ENCODE data around the gene CALCOCO1.
"Not testable (repeated sequence)": the region's sequence is repeated elsewhere in the genome, so short reads cannot be mapped to it uniquely, and the experiment has no call there.

CALCOCO1 gene

DNA sequence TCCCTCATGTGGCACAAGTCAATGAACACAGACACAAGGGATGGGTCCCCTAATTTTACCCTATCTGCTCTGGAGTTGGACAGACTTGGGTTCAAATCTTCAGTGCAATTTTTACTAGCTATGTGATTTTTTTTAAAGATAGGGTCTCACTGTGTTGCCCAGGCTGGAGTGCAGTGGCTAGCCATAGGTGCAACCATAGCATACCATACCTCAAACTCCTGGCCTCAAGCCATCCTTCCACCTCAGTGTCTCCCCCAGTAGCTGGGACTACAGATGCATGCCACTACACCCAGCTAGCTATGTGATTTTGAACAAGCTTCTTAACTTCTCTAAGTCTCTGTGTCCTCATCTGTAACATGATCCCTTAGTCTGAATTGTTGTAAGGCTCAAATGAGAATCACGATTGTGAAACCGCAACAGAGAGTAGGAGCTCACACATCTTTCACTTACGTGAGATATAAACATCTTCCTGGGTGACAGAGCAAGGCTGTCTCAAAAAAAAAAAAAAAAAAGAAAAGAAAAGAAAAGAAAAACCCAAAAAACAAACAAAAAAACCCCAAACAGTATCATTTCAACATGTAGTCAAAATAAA is 4.7 kb downstream of the CALCOCO1 start:
- no peak overlapping the region for H3K4me2 ChIP-seq (ENCODE audit: low read depth, low read length, poor library complexity, severe bottlenecking)
- H3K27ac ChIP-seq (ENCODE audit: low read depth, low read length): no peak overlapping the region
- H2AFZ ChIP-seq (ENCODE audit: low read depth, low read length, severe bottlenecking): no peak overlapping the region

DNA sequence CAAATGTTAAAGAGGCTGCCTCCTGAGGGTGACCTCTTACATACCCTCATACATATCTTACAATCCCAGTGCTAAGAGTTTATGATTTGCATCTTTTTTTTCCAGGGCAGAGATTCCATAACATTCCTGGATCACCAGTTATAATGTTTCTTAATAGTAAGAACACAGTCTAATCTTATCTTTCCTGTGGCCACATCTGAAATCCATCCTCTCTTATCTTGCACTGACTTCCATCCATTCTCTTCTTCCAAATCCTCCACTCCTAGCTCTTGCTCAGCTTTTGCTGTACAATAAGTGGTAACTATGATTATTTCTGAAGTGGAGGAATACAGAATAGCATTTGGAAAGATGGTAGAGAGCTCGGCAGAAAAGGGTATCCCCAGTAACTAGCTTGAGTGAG is 6.3 kb downstream of the CALCOCO1 start:
- Histone ChIP-seq H3F3A (ENCODE audit: insufficient read depth) (no peaks in the 10 kb centered on the region), H3K4me2 (ENCODE audit: low read depth, low read length, poor library complexity, severe bottlenecking) (no peak overlapping the region), H3K27ac (ENCODE audit: low read depth, low read length) (no peak overlapping the region), H4K20me1 (ENCODE audit: low read depth, low read length) (no peaks in the 10 kb centered on the region), H3K9me2 (replicated peaks; ENCODE audit: insufficient read depth, low read length) (no peaks in the 10 kb centered on the region), H3K9me3 (ENCODE audit: insufficient read depth, low read length) (no peaks in the 10 kb centered on the region), H3K9ac (ENCODE audit: low read length) (no peak overlapping the region), H3K27me3 (ENCODE audit: low read length) (no peaks in the 10 kb centered on the region), H3K79me2 (ENCODE audit: insufficient read depth, low read length) (no peaks in the 10 kb centered on the region), H3K36me3 (ENCODE audit: low read length) (no peaks in the 10 kb centered on the region), H3K4me3 (ENCODE audit: insufficient read depth, low read length, poor library complexity, severe bottlenecking) (no peak overlapping the region), H2AFZ (ENCODE audit: low read depth, low read length, severe bottlenecking) (no peak overlapping the region)
- TF ChIP-seq EZH2phosphoT487 (conservative IDR thresholded peaks at IDR 0.05; ENCODE audit: low read length): no peak

More for the DNA sequence above, 4.7 kb downstream of the CALCOCO1 start:
- Histone ChIP-seq H4K20me1 (ENCODE audit: low read depth, low read length) (no peaks in the 10 kb centered on the region), H3K36me3 (ENCODE audit: low read length) (no peaks in the 10 kb centered on the region), H3K9ac (ENCODE audit: low read length) (no peak overlapping the region), H3F3A (ENCODE audit: insufficient read depth) (no peaks in the 10 kb centered on the region), H3K9me2 (replicated peaks; ENCODE audit: insufficient read depth, low read length) (no peaks in the 10 kb centered on the region), H3K27me3 (ENCODE audit: low read length) (no peaks in the 10 kb centered on the region), H3K9me3 (ENCODE audit: insufficient read depth, low read length) (no peaks in the 10 kb centered on the region), H3K4me3 (ENCODE audit: insufficient read depth, low read length, poor library complexity, severe bottlenecking) (no peak overlapping the region), H3K79me2 (ENCODE audit: insufficient read depth, low read length) (no peaks in the 10 kb centered on the region)
- no peak for TF ChIP-seq EZH2phosphoT487 (conservative IDR thresholded peaks at IDR 0.05; ENCODE audit: low read length)
- TF ChIP-seq, protein P1, sequence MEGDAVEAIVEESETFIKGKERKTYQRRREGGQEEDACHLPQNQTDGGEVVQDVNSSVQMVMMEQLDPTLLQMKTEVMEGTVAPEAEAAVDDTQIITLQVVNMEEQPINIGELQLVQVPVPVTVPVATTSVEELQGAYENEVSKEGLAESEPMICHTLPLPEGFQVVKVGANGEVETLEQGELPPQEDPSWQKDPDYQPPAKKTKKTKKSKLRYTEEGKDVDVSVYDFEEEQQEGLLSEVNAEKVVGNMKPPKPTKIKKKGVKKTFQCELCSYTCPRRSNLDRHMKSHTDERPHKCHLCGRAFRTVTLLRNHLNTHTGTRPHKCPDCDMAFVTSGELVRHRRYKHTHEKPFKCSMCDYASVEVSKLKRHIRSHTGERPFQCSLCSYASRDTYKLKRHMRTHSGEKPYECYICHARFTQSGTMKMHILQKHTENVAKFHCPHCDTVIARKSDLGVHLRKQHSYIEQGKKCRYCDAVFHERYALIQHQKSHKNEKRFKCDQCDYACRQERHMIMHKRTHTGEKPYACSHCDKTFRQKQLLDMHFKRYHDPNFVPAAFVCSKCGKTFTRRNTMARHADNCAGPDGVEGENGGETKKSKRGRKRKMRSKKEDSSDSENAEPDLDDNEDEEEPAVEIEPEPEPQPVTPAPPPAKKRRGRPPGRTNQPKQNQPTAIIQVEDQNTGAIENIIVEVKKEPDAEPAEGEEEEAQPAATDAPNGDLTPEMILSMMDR (IDR thresholded peaks at IDR 0.05; ENCODE audit: insufficient read depth, low read length, poor library complexity, severe bottlenecking): no peak

DNA sequence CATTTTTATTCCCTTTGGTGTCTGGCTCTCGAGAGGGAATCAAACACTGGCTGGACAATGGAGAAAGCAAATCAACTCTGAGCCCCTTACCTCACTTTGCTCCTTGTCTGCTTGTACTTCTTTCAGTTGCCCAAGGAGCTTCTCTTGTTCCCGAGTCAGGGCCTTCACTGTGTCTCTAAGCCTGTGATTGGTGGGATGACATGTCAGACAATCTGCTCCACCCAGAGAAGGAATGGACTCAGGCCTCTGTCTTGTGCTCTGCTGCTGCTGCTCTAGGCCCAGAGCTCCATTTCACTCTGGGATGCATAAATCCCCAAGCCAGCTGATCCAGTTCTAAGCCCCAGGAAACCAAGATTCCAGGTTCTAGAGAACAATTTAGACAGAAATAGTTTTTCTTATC is 7.6 kb downstream of the CALCOCO1 start:
- no peak overlapping the region for H3K27ac ChIP-seq (ENCODE audit: low read depth, low read length)
- H4K20me1 ChIP-seq (ENCODE audit: low read depth, low read length): no peaks in the 10 kb centered on the region
- TF ChIP-seq, protein P1 (IDR thresholded peaks at IDR 0.05; ENCODE audit: insufficient read depth, low read length, poor library complexity, severe bottlenecking): no peak
- no peak for TF ChIP-seq EZH2phosphoT487 (conservative IDR thresholded peaks at IDR 0.05; ENCODE audit: low read length)
- H3K4me3 ChIP-seq (ENCODE audit: insufficient read depth, low read length, poor library complexity, severe bottlenecking): no peak overlapping the region
- no peaks in the 10 kb centered on the region for H3K9me2 ChIP-seq (replicated peaks; ENCODE audit: insufficient read depth, low read length)
- no peak overlapping the region for H3K9ac ChIP-seq (ENCODE audit: low read length)
- no peak overlapping the region for H2AFZ ChIP-seq (ENCODE audit: low read depth, low read length, severe bottlenecking)
- no peaks in the 10 kb centered on the region for H3K9me3 ChIP-seq (ENCODE audit: insufficient read depth, low read length)
- no peaks in the 10 kb centered on the region for H3K27me3 ChIP-seq (ENCODE audit: low read length)
- no peaks in the 10 kb centered on the region for H3K79me2 ChIP-seq (ENCODE audit: insufficient read depth, low read length)
- H3F3A ChIP-seq (ENCODE audit: insufficient read depth): no peaks in the 10 kb centered on the region
- H3K4me2 ChIP-seq (ENCODE audit: low read depth, low read length, poor library complexity, severe bottlenecking): no peak overlapping the region
- no peaks in the 10 kb centered on the region for H3K36me3 ChIP-seq (ENCODE audit: low read length)

DNA sequence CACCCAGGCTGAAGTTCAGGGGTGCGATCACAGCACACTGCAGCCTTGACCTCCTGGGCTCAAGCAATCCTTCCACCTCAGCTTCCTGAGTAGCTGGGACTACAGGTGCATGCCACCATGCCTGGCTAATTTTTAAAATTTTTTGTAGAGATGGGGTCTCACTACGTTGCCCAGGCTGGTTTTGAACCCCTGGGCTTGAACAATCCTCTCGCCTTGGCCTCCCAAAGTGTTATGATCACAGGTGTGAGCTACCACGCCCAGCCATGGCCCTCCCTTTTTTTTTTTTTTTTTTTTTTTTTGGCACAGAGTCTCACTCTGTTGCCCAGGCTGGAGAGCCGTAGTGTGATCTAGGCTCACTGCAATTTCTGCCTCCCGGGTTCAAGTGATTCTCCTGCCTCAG is 8.7 kb downstream of the CALCOCO1 start:
- not testable (repeated sequence) for H3K4me2 ChIP-seq (ENCODE audit: low read depth, low read length, poor library complexity, severe bottlenecking); H3K9me3 ChIP-seq (ENCODE audit: insufficient read depth, low read length); H3K4me3 ChIP-seq (ENCODE audit: insufficient read depth, low read length, poor library complexity, severe bottlenecking); H3K36me3 ChIP-seq (ENCODE audit: low read length); H3K27me3 ChIP-seq (ENCODE audit: low read length); H3K27ac ChIP-seq (ENCODE audit: low read depth, low read length); H2AFZ ChIP-seq (ENCODE audit: low read depth, low read length, severe bottlenecking); H3K9ac ChIP-seq (ENCODE audit: low read length); H3K9me2 ChIP-seq (replicated peaks; ENCODE audit: insufficient read depth, low read length); H3F3A ChIP-seq (ENCODE audit: insufficient read depth); H4K20me1 ChIP-seq (ENCODE audit: low read depth, low read length); H3K79me2 ChIP-seq (ENCODE audit: insufficient read depth, low read length)
